Endothelial cell of umbilical vein (primary cell): ENCODE data around the gene PAK6. TPM values are rescaled to one million over a fixed set of nuclear protein-coding genes. Genes with fewer than 3 reads are reported as not detected.
A peak's percentile ranks its signal among the peaks of the same experiment; 100 is the strongest.

Source experiments
- BruUV-seq: library from RNA; stranded (reverse); fragments of 400-500 nt; replicated peaks from 2 replicates; lab custom pipeline; 2021; lab: Mats Ljungman, UMichigan
- CTCF ChIA-PET: fragments of 300-600, 350-600 bp; sonication (Branson Sonifier 250); formaldehyde crosslinking; loops from one replicate; lab custom pipeline; 2021; ENCODE audit warnings: antibody characterized with exemption, inconsistent platforms; lab: Charles Lee
- POLR2A ChIA-PET: fragments of 300-600, 350-600 bp; sonication (Branson Sonifier 250); formaldehyde crosslinking; loops from one replicate; lab custom pipeline; 2021; ENCODE audit warnings: antibody characterized with exemption, inconsistent platforms; lab: Charles Lee
- DNase-seq: peaks from one replicate; pipeline ENCODE4 v3.0.0-alpha.2; 2011; ENCODE audit warnings: low read depth, low spot score
- FAIRE-seq: peaks from 2 replicates; lab custom pipeline; 2011; peaks lifted over from hg19 to GRCh38; lab: Jason Lieb, UNC
- H2AFZ ChIP-seq: 2 replicates; pipeline ENCODE4 v1.6.0; 2012; ENCODE audit warnings: low read depth, low read length, control low read depth, inconsistent platforms
- H3K27ac ChIP-seq: 2 replicates; pipeline ENCODE4 v1.5.1; 2011; ENCODE audit warnings: low read depth, mild to moderate bottlenecking, control low read depth, low read length, moderate library complexity; ENCODE audit not compliant: insufficient read depth
- H3K27me3 ChIP-seq, 2 experiments: 2 replicates each; pipeline versions ENCODE4 v1.6.0 to v1.6.1; 2011; ENCODE audit warnings: low read length in 2 of 2, mixed read lengths in 1 of 2; ENCODE audit not compliant: control insufficient read depth in 2 of 2, insufficient read depth in 2 of 2
- H3K36me3 ChIP-seq, 2 experiments: 2 replicates in 1 of 2; 3 replicates in 1 of 2; pipeline ENCODE4 v1.5.1; 2011; ENCODE audit warnings: low read length in 2 of 2, mild to moderate bottlenecking in 1 of 2, moderate library complexity in 1 of 2; ENCODE audit not compliant: control insufficient read depth in 2 of 2, insufficient read depth in 2 of 2; ENCODE audit errors: extremely low read depth in 1 of 2
- H3K4me1 ChIP-seq: 3 replicates; pipeline ENCODE4 v1.5.1; 2011; ENCODE audit warnings: mild to moderate bottlenecking, low read length; ENCODE audit not compliant: control insufficient read depth, insufficient read depth; ENCODE audit errors: extremely low read depth
- H3K4me2 ChIP-seq: 2 replicates; pipeline ENCODE4 v1.6.1; 2011; ENCODE audit warnings: low read length, control low read depth, mixed read lengths; ENCODE audit not compliant: insufficient read depth
- H3K4me3 ChIP-seq, 3 experiments: fragments of 200-600 bp in 1 of 3; sonication (generic), shearing (Covaris generic) in 1 of 3; replicated peaks in 1 of 3; 2 replicates each; pipeline ENCODE4 v1.5.1; 2011 to 2016; ENCODE audit warnings: control low read depth in 3 of 3, low read length in 3 of 3, mild to moderate bottlenecking in 2 of 3, inconsistent platforms in 1 of 3, low read depth in 1 of 3, moderate library complexity in 1 of 3; ENCODE audit not compliant: insufficient read depth in 1 of 3
- H3K79me2 ChIP-seq: 2 replicates; pipeline ENCODE4 v1.6.0; 2012; ENCODE audit warnings: low read length, inconsistent platforms; ENCODE audit not compliant: control insufficient read depth, insufficient read depth
- H3K9ac ChIP-seq: replicated peaks from 2 replicates; pipeline ENCODE3; 2011; ENCODE audit warnings: low read length, control low read depth; ENCODE audit not compliant: insufficient read depth; ENCODE audit errors: extremely low read depth
- H3K9me1 ChIP-seq: replicated peaks from 3 replicates; pipeline ENCODE4 v1.6.0; 2011; ENCODE audit warnings: mild to moderate bottlenecking, low read length; ENCODE audit not compliant: control insufficient read depth, insufficient read depth; ENCODE audit errors: extremely low read depth
- H3K9me3 ChIP-seq: replicated peaks from 2 replicates; pipeline ENCODE4 v1.5.1; 2012; ENCODE audit warnings: low read length, inconsistent platforms; ENCODE audit not compliant: control insufficient read depth, insufficient read depth
- H4K20me1 ChIP-seq: replicated peaks from 2 replicates; pipeline ENCODE3; 2011; ENCODE audit warnings: mild to moderate bottlenecking, low read length; ENCODE audit not compliant: control insufficient read depth, insufficient read depth; ENCODE audit errors: extremely low read depth
- CTCF ChIP-seq, 2 donors: IDR thresholded peaks; 1 replicate in 1 of 2; 2 replicates in 1 of 2; pipeline ENCODE4 v1.5.1; 2011; ENCODE audit warnings: low read length in 2 of 2, mild to moderate bottlenecking in 2 of 2, moderate library complexity in 2 of 2, control low read depth in 1 of 2, inconsistent platforms in 1 of 2, low read depth in 1 of 2; ENCODE audit not compliant: insufficient read depth in 1 of 2; ENCODE audit errors: extremely low read depth in 1 of 2
- EZH2 ChIP-seq: IDR thresholded peaks from 2 replicates; pipeline ENCODE4 v1.6.1; 2012; ENCODE audit warnings: borderline replicate concordance, low read depth, mild to moderate bottlenecking, moderate library complexity, low read length, inconsistent platforms; ENCODE audit not compliant: severe bottlenecking
- FOS ChIP-seq: IDR thresholded peaks from 2 replicates; pipeline ENCODE4 v1.6.1; 2011; ENCODE audit warnings: mild to moderate bottlenecking, low read length, moderate library complexity, borderline replicate concordance; ENCODE audit not compliant: insufficient read depth
- GATA2 ChIP-seq: IDR thresholded peaks from 2 replicates; pipeline ENCODE4 v1.7.0; 2011; ENCODE audit warnings: low read depth, mild to moderate bottlenecking, moderate library complexity, mixed read lengths, low read length; ENCODE audit not compliant: insufficient read length, insufficient read depth
- JUN ChIP-seq: IDR thresholded peaks from 2 replicates; pipeline ENCODE4 v1.6.1; 2011; ENCODE audit warnings: borderline replicate concordance, low read depth; ENCODE audit not compliant: insufficient read length, insufficient read depth
- MAX ChIP-seq: IDR thresholded peaks from 2 replicates; pipeline ENCODE4 v1.6.1; 2011; ENCODE audit not compliant: insufficient read depth, insufficient read length
- MYC ChIP-seq: IDR thresholded peaks from one replicate; pipeline ENCODE4 v1.6.1; 2011; ENCODE audit warnings: mild to moderate bottlenecking, low read depth, low read length
- POLR2A ChIP-seq: IDR thresholded peaks from 2 replicates; pipeline ENCODE4 v1.6.1; 2012; ENCODE audit warnings: low read depth, mild to moderate bottlenecking, control low read depth, low read length
- POLR2AphosphoS5 ChIP-seq: IDR thresholded peaks from 2 replicates; pipeline ENCODE4 v1.6.1; 2012; ENCODE audit warnings: low read depth, mild to moderate bottlenecking, control low read depth, low read length, moderate library complexity; ENCODE audit not compliant: insufficient read depth
- dilution Hi-C: fragments of 300-500 bp; cut with MboI; formaldehyde crosslinking; loops from one replicate; pipeline ENCODE4 v1.15.0; 2019; ENCODE audit warnings: low sequenced_read_pairs; ENCODE audit not compliant: extremely low pct_ligation_motif_present
- intact Hi-C: fragments of 100-400 bp; cut with micrococcal nuclease; formaldehyde crosslinking; loops from one replicate; pipeline ENCODE4 v1.10.0; 2022
- polyA plus RNA-seq, 4 experiments: library from polyadenylated mRNA; depleted of rRNA in 3 of 4; stranded (reverse) in 3 of 4; unstranded in 1 of 4; fragments of >200 nt; gene quantifications; 2 replicates each; pipeline versions ENCODE4 v1.2.1 to v1.2.3, GENCODE V29; 2011 to 2012; ENCODE audit warnings: missing spikeins in 1 of 4
- total RNA-seq: library from RNA; stranded (reverse); gene quantifications from 2 replicates; pipeline ENCODE4 v1.2.3, GENCODE V29; 2021

Gene PAK6
- total and polyA plus RNA-seq, 2 donors (not counting 3 experiments of a cell fraction or from before 2014, with no cell fraction given) = not detected

GRCh38 chr15:40249477-40250303 is 10.8 kb downstream of the PAK6 start:
- Histone ChIP-seq H3K79me2 (no peaks in the 10 kb centered on the region), H3K27ac (no peak overlapping the region), H4K20me1 (no peaks in the 10 kb centered on the region), H3K36me3 (no peaks in the 10 kb centered on the region), H3K4me3 (no peak overlapping the region), H3K4me2 (no peak overlapping the region), H2AFZ (no peak overlapping the region), H3K9ac (no peak overlapping the region), H3K9me3 (no peaks in the 10 kb centered on the region), H3K9me1 (no peaks in the 10 kb centered on the region), H3K27me3 (peaks cover 32 to 33% of the 10 kb centered on the region in 2 experiments), H3K4me1 (peaks cover 11% of the 10 kb centered on the region)
- no TSS peak for BruUV-seq
- ChIA-PET POLR2A (no interaction called here), CTCF (interaction anchor here (0.8 to 2.6 kb wide), 8 partner anchors 9 to 60 kb away, joined by 3 to 22 read pairs (median 6); no protein-coding TSS in a partner anchor)
- peak; percentile 63 for FAIRE-seq
- DNase-seq = no peak
- dilution Hi-C loops (no loop called here), intact Hi-C loops (no loop called here)
- TF ChIP-seq MAX = no peak
- TF ChIP-seq POLR2A = no peak
- no peak for TF ChIP-seq MYC
- TF ChIP-seq POLR2AphosphoS5 = no peak
- TF ChIP-seq JUN = no peak
- no peak for TF ChIP-seq EZH2
- TF ChIP-seq FOS = no peak
- peak; percentile 86 for TF ChIP-seq GATA2
- no peak for TF ChIP-seq CTCF (IDR thresholded peaks at IDR 0.05; ENCODE audit: extremely low read depth in 1 of 2, insufficient read depth in 1 of 2, low read depth in 1 of 2, low read length in 2 of 2)
